HepG2 (cell line): ENCODE data around the gene HSF4. TPM values are rescaled to one million over a fixed set of nuclear protein-coding genes. Genes with fewer than 3 reads are reported as not detected.
A peak's percentile ranks its signal among the peaks of the same experiment; 100 is the strongest.

Experiments used
- GTF3A ChIP-seq: sonication (generic); formaldehyde crosslinking; conservative IDR thresholded peaks from 2 replicates; pipeline ENCODE4 v1.4.0; 2020; ENCODE audit warnings: mild to moderate bottlenecking, missing genetic modification reagents
- KMT2A ChIP-seq: sonication (generic); formaldehyde crosslinking; IDR thresholded peaks from 2 replicates; pipeline ENCODE4 v1.4.0; 2020; ENCODE audit warnings: missing genetic modification reagents
- MEIS2 ChIP-seq: sonication (generic); formaldehyde crosslinking; IDR thresholded peaks from 2 replicates; pipeline ENCODE4 v1.9.0; 2021; ENCODE audit warnings: mild to moderate bottlenecking, missing genetic modification reagents
- PITX1 ChIP-seq: sonication (generic); formaldehyde crosslinking; IDR thresholded peaks from 2 replicates; pipeline ENCODE4 v1.5.1; 2020; ENCODE audit warnings: mild to moderate bottlenecking, missing genetic modification reagents
- RFX5 ChIP-seq: IDR thresholded peaks from 2 replicates; pipeline ENCODE4 v1.6.1; 2011; ENCODE audit warnings: low read depth, low read length, improper control_type of control experiment
- SMARCC2 ChIP-seq: fragments of 450-650 bp; IDR thresholded peaks from 2 replicates; pipeline ENCODE4 v1.6.1; 2017; ENCODE audit warnings: antibody characterized with exemption, mild to moderate bottlenecking
- ZFP36L2 ChIP-seq: sonication (generic); formaldehyde crosslinking; IDR thresholded peaks from 2 replicates; pipeline ENCODE4 v1.4.0; 2020; ENCODE audit warnings: missing genetic modification reagents
- ZKSCAN8 ChIP-seq: IDR thresholded peaks from 2 replicates; pipeline ENCODE4 v1.6.1; 2016; ENCODE audit warnings: borderline replicate concordance, missing genetic modification reagents, missing compliant biosample characterization
- ZNF337 ChIP-seq: sonication (generic); formaldehyde crosslinking; IDR thresholded peaks from 2 replicates; pipeline ENCODE4 v1.5.1; 2020; ENCODE audit warnings: missing genetic modification reagents, low read depth, mild to moderate bottlenecking, borderline replicate concordance
- ZNF547 ChIP-seq: sonication (generic); formaldehyde crosslinking; IDR thresholded peaks from 2 replicates; pipeline ENCODE4 v1.5.1; 2020; ENCODE audit warnings: mild to moderate bottlenecking, missing genetic modification reagents
- polyA plus RNA-seq, 8 experiments: library from polyadenylated mRNA; depleted of rRNA in 3 of 8; stranded (reverse) in 7 of 8; unstranded in 1 of 8; fragments of >200 nt; fragmentation: Illumina TruSeq in 4 of 8; extraction: Trizol in 4 of 8; gene quantifications; 2 replicates each; pipeline versions ENCODE4 v1.2.1 to v1.2.3, GENCODE V29; 2011 to 2016; ENCODE audit warnings: low read depth in 4 of 8, missing spikeins in 1 of 8, mixed read lengths in 1 of 8; ENCODE audit not compliant: insufficient read depth in 1 of 8
- total RNA-seq, 5 experiments: library from RNA; depleted of rRNA; stranded (reverse); fragments of >200 nt; fragmentation: Illumina TruSeq; extraction: Trizol; gene quantifications; 2 replicates each; pipeline ENCODE4 v1.2.3, GENCODE V29; 2016; ENCODE audit warnings: low read depth in 1 of 5
- TF ChIP-seq, protein P1 (sequence below): sonication (generic); formaldehyde crosslinking; IDR thresholded peaks from 2 replicates; pipeline ENCODE4 v1.8.1; 2022; ENCODE audit warnings: low read depth, mild to moderate bottlenecking, missing genetic modification reagents
- TF ChIP-seq, protein P2 (sequence below): sonication (generic); formaldehyde crosslinking; IDR thresholded peaks from 2 replicates; pipeline ENCODE4 v1.5.0; 2020; ENCODE audit warnings: missing genetic modification reagents, mild to moderate bottlenecking, borderline replicate concordance
- TF ChIP-seq, protein P3 (sequence below): sonication (generic); formaldehyde crosslinking; IDR thresholded peaks from 2 replicates; pipeline ENCODE4 v1.4.0; 2020; ENCODE audit warnings: mild to moderate bottlenecking, missing genetic modification reagents
- TF ChIP-seq, protein P4 (sequence below): sonication (generic); formaldehyde crosslinking; IDR thresholded peaks from 2 replicates; pipeline ENCODE4 v1.4.0; 2020; ENCODE audit warnings: mild to moderate bottlenecking, missing genetic modification reagents
- TF ChIP-seq, protein P5 (sequence below): sonication (generic); formaldehyde crosslinking; IDR thresholded peaks from 2 replicates; pipeline ENCODE4 v1.9.0; 2021; ENCODE audit warnings: missing genetic modification reagents, borderline replicate concordance
- TF ChIP-seq, protein P6 (sequence below): sonication (generic); formaldehyde crosslinking; IDR thresholded peaks from 2 replicates; pipeline ENCODE4 v1.8.1; 2023; ENCODE audit warnings: missing genetic modification reagents, mild to moderate bottlenecking, borderline replicate concordance

HSF4 gene
- total and polyA plus RNA-seq, 2 of the 13 experiments (the other 11 are each of a cell fraction or from before 2014, with no cell fraction given) = 3.5 to 16.9 TPM

DNA sequence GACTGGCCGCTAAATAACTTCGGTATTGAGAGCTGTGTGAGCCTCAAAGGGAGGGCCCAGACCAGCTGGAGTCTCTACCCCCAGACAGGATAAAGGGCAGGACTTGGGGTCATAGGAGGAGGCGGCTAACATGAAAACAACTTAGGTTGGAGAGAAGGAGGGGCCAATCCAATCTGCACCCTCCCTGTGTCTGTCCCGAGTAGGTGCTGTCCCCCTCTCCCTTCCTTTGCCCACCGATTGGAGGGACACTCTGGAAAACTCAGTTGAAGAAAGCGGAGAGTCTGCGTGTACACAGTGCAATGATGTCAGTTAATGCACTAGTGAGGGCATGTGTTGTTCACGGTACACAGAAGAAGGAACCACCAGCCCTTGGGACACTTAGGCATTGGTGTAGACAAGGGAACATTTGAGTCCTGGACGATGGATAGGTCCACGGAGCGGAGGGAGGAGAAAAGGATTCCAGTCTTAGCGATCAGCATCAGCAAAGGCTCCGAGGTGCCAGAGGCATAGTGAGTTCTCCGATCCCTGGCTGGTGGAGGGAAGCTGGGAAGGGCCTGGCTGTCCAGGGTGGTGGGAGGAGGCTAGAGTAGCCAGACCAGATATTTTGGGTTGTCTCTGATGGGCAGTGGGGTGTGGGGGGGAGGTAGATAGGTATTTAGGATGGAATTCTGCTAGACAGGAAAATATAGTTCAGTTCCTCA lies 6.6 kb downstream of the HSF4 start (continued):
- TF ChIP-seq, protein P1, sequence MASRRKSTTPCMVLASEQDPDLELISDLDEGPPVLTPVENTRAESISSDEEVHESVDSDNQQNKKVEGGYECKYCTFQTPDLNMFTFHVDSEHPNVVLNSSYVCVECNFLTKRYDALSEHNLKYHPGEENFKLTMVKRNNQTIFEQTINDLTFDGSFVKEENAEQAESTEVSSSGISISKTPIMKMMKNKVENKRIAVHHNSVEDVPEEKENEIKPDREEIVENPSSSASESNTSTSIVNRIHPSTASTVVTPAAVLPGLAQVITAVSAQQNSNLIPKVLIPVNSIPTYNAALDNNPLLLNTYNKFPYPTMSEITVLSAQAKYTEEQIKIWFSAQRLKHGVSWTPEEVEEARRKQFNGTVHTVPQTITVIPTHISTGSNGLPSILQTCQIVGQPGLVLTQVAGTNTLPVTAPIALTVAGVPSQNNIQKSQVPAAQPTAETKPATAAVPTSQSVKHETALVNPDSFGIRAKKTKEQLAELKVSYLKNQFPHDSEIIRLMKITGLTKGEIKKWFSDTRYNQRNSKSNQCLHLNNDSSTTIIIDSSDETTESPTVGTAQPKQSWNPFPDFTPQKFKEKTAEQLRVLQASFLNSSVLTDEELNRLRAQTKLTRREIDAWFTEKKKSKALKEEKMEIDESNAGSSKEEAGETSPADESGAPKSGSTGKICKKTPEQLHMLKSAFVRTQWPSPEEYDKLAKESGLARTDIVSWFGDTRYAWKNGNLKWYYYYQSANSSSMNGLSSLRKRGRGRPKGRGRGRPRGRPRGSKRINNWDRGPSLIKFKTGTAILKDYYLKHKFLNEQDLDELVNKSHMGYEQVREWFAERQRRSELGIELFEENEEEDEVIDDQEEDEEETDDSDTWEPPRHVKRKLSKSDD (CRISPR knock-in tag) = no peak
- TF ChIP-seq MEIS2 (CRISPR knock-in tag) (no peak), SMARCC2 (no peak), ZNF547 (CRISPR knock-in tag) (no peak), KMT2A (CRISPR knock-in tag) (no peak), RFX5 (no peak), ZKSCAN8 (CRISPR knock-in tag) (no peak; the same call in 1 of the 2 replicates), GTF3A (CRISPR knock-in tag) (0 out of 2 replicates have a peak, but pooled peaks have one; percentile 35), ZFP36L2 (no peak), PITX1 (CRISPR knock-in tag) (peak; percentile 70; the same call in 1 of the 2 replicates), ZNF337 (no peak)
- TF ChIP-seq, protein P2, sequence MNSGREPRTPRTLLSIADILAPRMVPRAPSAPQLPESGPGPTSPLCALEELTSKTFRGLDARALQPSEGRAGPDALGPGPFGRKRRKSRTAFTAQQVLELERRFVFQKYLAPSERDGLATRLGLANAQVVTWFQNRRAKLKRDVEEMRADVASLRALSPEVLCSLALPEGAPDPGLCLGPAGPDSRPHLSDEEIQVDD (CRISPR knock-in tag) = no peak
- TF ChIP-seq, protein P3, sequence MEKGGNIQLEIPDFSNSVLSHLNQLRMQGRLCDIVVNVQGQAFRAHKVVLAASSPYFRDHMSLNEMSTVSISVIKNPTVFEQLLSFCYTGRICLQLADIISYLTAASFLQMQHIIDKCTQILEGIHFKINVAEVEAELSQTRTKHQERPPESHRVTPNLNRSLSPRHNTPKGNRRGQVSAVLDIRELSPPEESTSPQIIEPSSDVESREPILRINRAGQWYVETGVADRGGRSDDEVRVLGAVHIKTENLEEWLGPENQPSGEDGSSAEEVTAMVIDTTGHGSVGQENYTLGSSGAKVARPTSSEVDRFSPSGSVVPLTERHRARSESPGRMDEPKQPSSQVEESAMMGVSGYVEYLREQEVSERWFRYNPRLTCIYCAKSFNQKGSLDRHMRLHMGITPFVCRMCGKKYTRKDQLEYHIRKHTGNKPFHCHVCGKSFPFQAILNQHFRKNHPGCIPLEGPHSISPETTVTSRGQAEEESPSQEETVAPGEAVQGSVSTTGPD (CRISPR knock-in tag) = no peak
- TF ChIP-seq, protein P4, sequence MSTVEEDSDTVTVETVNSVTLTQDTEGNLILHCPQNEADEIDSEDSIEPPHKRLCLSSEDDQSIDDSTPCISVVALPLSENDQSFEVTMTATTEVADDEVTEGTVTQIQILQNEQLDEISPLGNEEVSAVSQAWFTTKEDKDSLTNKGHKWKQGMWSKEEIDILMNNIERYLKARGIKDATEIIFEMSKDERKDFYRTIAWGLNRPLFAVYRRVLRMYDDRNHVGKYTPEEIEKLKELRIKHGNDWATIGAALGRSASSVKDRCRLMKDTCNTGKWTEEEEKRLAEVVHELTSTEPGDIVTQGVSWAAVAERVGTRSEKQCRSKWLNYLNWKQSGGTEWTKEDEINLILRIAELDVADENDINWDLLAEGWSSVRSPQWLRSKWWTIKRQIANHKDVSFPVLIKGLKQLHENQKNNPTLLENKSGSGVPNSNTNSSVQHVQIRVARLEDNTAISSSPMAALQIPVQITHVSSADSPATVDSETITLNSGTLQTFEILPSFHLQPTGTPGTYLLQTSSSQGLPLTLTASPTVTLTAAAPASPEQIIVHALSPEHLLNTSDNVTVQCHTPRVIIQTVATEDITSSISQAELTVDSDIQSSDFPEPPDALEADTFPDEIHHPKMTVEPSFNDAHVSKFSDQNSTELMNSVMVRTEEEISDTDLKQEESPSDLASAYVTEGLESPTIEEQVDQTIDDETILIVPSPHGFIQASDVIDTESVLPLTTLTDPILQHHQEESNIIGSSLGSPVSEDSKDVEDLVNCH (CRISPR knock-in tag) = no peak
- TF ChIP-seq, protein P5, sequence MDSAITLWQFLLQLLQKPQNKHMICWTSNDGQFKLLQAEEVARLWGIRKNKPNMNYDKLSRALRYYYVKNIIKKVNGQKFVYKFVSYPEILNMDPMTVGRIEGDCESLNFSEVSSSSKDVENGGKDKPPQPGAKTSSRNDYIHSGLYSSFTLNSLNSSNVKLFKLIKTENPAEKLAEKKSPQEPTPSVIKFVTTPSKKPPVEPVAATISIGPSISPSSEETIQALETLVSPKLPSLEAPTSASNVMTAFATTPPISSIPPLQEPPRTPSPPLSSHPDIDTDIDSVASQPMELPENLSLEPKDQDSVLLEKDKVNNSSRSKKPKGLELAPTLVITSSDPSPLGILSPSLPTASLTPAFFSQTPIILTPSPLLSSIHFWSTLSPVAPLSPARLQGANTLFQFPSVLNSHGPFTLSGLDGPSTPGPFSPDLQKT (CRISPR knock-in tag) = 0 out of 2 replicates have a peak, but pooled peaks have one; percentile 27
- TF ChIP-seq, protein P6, sequence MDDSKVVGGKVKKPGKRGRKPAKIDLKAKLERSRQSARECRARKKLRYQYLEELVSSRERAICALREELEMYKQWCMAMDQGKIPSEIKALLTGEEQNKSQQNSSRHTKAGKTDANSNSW (CRISPR knock-in tag) = no peak
